ENCODE results near the gene ACE. TPM values are rescaled to one million over a fixed set of nuclear protein-coding genes. Genes with fewer than 3 reads are reported as not detected.

The ACE gene
- polyA plus RNA-seq, 4 donors, result 13.2 to 16.3 (median 13.9) TPM

DNA sequence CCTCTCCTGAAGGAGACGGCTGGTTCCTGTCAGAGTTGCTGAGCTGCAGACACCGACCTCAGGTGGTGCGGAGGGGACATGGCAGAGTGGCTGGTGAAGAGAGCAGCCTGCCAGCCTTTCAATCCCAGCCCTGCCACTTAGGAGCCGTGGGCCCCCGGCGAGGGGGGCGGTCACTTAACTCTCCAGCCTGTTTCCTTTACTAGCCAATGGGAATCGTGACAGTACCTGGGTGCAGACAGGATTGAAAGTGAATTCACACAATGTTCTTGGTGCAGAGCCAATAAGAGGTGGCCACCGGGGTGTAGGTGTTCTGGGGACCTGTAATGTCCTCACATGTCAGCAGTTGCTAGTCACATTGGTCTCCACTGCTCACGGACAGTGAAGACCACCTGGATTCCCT is 13.5 kb downstream of the ACE start:
- no peak for DNase-seq (ENCODE audit: low read depth in 4 of 4, low spot score in 3 of 4)

DNA sequence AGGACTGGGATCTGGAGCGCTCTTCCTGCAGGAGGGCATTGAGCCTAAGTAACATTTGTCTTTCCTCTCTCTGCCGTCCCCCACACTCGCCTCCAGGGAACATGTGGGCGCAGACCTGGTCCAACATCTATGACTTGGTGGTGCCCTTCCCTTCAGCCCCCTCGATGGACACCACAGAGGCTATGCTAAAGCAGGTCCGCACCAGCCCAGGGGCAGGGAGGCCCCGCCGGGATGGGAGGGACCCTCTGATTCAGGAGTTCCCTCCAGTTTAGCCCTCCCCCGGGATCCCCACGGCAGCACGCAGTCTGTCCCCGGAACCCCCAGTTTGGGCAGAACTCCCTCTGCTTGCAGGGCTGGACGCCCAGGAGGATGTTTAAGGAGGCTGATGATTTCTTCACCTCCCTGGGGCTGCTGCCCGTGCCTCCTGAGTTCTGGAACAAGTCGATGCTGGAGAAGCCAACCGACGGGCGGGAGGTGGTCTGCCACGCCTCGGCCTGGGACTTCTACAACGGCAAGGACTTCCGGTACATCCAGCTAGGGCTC is 14.1 kb downstream of the ACE start:
- no peak for DNase-seq (ENCODE audit: low read depth in 4 of 4, low spot score in 3 of 4)

DNA sequence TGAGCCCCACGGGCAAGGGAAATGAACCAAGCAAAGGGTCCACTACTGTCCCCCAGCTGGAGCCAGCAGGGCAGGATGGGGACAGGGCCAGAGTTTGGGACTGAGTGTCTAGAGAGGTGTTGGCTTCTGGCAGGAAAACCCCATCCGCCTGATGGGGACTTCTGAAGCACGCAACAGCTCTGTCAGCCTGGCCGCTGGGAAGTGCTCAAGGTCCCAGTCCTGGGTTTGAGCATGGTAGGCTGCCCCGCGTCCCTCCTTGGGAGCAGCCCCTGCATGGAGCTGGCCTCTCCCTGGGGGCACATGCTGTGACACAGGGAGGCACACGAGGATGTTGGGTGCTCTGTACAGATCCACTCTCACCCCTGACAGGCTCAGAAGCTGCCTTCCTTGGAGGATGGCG is 14.6 kb downstream of the ACE start:
- no peak for DNase-seq (ENCODE audit: low read depth in 4 of 4, low spot score in 3 of 4)

- DNase-seq (ENCODE audit: low read depth in 4 of 4, low spot score in 3 of 4), result no peak
Observed at GRCh38 chr17:63491977-63492618, 15.2 kb downstream of the ACE start.

DNA sequence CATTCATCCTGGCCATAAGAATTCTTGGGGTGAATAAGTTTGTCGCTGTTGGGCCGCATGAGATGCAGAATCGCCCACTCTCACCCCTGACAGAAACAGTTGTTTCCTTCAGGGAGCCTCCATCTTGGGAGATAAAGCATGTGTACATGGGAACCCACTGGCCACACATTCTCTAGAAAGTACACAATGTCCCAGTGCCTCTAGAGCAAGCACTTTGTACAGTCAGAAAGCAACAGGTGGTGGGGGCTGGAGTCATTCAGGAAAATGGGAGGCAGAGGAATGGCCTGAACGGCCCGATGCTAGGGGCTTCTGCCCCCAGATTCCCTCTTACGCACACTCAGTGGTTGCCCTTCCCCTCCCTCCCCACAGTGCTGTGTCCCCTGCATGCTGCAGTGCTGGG is 16.1 kb downstream of the ACE start:
- no peak for DNase-seq (ENCODE audit: low read depth in 4 of 4, low spot score in 3 of 4)

DNA sequence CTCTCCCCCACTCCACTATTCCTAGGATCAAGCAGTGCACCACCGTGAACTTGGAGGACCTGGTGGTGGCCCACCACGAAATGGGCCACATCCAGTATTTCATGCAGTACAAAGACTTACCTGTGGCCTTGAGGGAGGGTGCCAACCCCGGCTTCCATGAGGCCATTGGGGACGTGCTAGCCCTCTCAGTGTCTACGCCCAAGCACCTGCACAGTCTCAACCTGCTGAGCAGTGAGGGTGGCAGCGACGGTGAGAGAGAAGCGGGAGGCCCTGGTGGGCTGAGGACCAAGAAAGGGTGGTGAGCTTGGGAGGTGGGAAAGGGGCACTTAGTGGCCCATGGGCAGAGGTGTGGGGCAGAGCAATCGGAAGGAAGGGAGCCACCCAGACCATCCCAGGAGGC is 16.6 kb downstream of the ACE start:
- DNase-seq (ENCODE audit: low read depth in 4 of 4, low spot score in 3 of 4), result no peak

- no peak for DNase-seq (ENCODE audit: low read depth in 4 of 4, low spot score in 3 of 4)
Observed at GRCh38 chr17:63494300-63494928, 17.6 kb downstream of the ACE start.

DNA sequence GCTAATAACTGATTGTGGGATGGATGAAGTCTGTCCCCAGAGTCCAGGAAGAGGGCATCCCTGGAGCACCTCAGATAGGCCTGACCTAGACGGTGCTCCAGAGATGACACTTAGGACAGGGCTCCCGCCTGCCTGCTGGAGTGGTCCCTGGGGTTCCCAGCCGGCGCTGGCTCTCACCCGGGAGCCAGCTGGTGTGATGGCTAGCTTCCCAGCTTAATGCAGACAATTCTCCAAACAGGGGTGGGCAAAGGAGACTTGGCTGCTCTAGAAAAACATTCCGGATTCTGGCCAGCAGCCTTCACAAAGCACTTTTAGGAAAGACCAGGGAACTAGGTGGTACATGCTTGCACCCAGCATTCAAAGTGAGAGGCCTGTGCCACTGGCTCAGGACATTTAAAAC is 18.6 kb downstream of the ACE start:
- DNase-seq (ENCODE audit: low read depth in 4 of 4, low spot score in 3 of 4), result no peak

DNA sequence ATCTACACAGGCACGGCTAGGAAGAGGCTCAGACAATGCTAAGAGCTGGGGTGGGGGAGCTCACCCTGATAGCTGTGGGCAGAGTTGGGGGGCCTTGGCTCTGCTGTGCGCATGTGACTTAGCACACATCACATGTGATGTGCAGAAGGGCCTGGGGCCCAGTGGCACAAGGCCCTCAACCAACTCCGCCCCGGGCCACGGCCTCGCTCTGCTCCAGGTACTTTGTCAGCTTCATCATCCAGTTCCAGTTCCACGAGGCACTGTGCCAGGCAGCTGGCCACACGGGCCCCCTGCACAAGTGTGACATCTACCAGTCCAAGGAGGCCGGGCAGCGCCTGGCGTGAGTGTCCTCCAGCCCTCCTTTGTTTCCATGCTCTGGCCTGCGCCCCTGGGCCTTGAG is 19.3 kb downstream of the ACE start:
- DNase-seq (ENCODE audit: low read depth in 4 of 4, low spot score in 3 of 4), result no peak

- DNase-seq (ENCODE audit: low read depth in 4 of 4, low spot score in 3 of 4), result no peak
Observed at GRCh38 chr17:63496663-63497400, 20.0 kb downstream of the ACE start.

DNA sequence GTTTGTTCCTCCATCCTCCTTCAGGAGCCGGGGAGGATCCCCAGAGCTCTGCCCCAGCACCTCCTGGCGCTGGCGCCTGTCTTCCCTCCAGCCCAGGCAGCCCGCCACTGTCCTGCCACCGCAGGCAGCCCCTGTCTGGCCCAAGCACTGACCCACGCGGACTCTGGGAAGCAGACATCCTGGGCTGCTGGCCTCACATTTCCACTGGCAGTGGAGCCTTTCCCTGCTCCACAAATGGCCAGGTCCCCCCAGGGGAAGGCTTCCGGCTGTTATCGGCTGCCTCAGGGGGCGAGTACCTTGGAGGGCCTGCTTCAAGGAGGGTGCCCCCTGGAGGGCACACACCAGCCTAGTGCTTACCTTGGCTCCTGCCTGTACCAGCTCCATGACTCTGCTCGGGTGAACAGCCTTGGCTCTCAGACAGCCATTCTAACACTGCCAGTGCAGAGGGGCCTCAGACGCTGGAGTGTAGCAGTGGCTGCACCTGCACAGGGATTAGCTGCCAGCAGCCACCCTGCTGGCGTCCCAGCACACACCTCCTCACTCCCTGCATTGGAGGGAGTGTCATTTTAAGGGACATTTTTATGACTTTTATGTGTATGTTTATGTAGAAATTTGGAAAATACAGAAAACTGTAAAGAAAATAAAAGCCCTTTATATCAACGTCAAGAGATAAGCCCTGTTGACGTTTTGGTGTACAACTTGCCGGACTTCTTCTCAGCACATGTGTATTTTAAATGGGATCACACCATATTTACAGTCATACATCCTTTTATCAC is 21.0 kb downstream of the ACE start:
- no peak for DNase-seq (ENCODE audit: low read depth in 4 of 4, low spot score in 3 of 4)

- no peak for DNase-seq (ENCODE audit: low read depth in 4 of 4, low spot score in 3 of 4)
Observed at GRCh38 chr17:63498626-63499195, 21.9 kb downstream of the ACE start.

GRCh38 chr17:63500543-63501390 is 23.9 kb downstream of the ACE start:
- no peak for DNase-seq (ENCODE audit: low read depth in 4 of 4, low spot score in 3 of 4)

- no peak for DNase-seq (ENCODE audit: low read depth in 4 of 4, low spot score in 3 of 4)
Observed at GRCh38 chr17:63503341-63503705, 26.5 kb downstream of the ACE start.

DNA sequence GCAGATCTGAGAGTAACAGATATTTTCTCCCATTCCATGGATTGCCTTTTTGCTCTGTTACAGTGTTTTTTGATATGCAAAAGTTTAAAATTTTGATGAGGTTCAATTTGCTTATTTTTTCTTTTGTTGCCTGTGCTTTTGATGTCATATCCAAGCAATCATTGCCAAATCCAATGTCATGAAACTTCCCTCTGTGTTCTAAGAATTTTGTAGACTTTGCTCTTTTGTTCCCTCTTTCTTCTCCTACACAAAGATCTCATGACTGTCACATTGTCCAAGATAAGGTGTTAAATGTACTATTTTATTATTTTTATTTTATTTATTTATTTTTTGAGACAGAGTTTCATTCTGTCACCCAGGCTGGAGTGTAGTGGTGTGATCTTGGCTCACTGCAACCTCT is 27.4 kb downstream of the ACE start:
- DNase-seq (ENCODE audit: low read depth in 4 of 4, low spot score in 3 of 4), result no peak

- no peak for DNase-seq (ENCODE audit: low read depth in 4 of 4, low spot score in 3 of 4)
Observed at GRCh38 chr17:63505341-63505740, 28.5 kb downstream of the ACE start.

DNA sequence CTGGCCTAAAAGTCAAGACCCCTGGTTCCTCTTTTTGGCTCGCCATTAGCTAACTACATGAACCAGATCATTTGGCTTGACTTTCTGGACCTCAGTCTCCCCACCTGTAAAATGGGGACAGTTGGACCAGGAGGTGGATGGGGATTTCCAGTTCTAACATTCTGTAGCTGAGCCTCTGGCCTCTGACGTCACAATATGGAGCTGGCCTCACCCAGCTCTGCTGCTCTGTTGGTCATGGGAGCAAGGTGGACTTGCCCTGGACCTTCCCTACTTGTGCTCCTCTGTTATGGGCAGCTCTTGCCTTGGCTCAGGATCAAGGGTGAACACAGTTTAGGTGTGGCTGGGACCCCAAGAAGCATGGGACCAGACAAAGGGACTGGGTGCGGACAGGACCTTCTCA is 29.8 kb downstream of the ACE start:
- DNase-seq (ENCODE audit: low read depth in 4 of 4, low spot score in 3 of 4), result no peak

GRCh38 chr17:63511331-63511730 is 34.5 kb downstream of the ACE start:
- no peak for DNase-seq (ENCODE audit: low read depth in 4 of 4, low spot score in 3 of 4)

DNA sequence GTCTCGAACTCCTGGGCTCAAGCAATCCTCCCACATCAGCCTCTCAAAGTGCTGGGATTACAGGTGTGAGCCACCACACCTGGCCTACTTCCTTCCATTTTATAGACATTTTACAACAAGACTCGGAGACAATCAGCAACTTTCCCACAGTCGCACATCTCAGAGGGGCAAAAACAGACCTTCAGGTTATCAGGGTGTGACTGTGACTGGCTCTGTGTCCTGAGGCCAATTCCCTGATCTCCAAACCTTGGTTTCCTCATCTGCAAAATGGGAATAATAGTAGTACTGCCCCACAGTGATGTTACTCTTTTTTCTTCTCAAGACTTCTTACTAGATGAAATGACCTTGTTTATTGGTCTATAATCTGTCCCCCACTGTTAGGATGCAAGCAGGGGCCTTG is 35.5 kb downstream of the ACE start:
- no peak for DNase-seq (ENCODE audit: low read depth in 4 of 4, low spot score in 3 of 4)
